PC-9 (cell line): ENCODE results near the gene TMEM52. TPM values are rescaled to one million over a fixed set of nuclear protein-coding genes. Genes with fewer than 3 reads are reported as not detected.

Source experiments
- BruUV-seq: library from RNA; stranded (reverse); fragments of 400-500 nt; replicated peaks from 2 replicates; lab custom pipeline; 2021; lab: Mats Ljungman, UMichigan
- CTCF ChIA-PET: fragments of 300-600 bp; sonication (Branson Sonifier 250); formaldehyde crosslinking; loops from one replicate; lab custom pipeline; 2022; ENCODE audit warnings: antibody characterized with exemption; lab: Charles Lee
- POLR2A ChIA-PET: fragments of 300-600 bp; sonication (Branson Sonifier 250); formaldehyde crosslinking; loops from one replicate; lab custom pipeline; 2022; ENCODE audit warnings: antibody characterized with exemption; ENCODE audit not compliant: unreplicated experiment; lab: Charles Lee
- DNase-seq, 2 experiments: peaks; one replicate each; pipeline versions ENCODE4 v3.0.0 to v3.0.0-alpha.2; 2015 to 2022; ENCODE audit warnings: mixed read lengths in 1 of 2
- H2AFZ ChIP-seq: fragments of 200-600 bp; sonication (generic); 2 replicates; pipeline ENCODE4 v1.8.1; 2017; ENCODE audit warnings: antibody characterized with exemption
- H3F3A ChIP-seq: fragments of 200-600 bp; sonication (generic); 2 replicates; pipeline ENCODE4 v1.8.1; 2017; ENCODE audit warnings: antibody characterized with exemption, mild to moderate bottlenecking, low read depth; ENCODE audit not compliant: insufficient read depth
- H3K27ac ChIP-seq: fragments of 200-600 bp; sonication (generic); 2 replicates; pipeline ENCODE4 v1.6.1; 2016; ENCODE audit warnings: mixed run types
- H3K27me3 ChIP-seq: fragments of 200-600 bp; sonication (generic); 2 replicates; pipeline ENCODE4 v1.6.1; 2016; ENCODE audit warnings: low read depth, mixed run types; ENCODE audit not compliant: insufficient read depth
- H3K36me3 ChIP-seq: fragments of 200-600 bp; sonication (generic); 2 replicates; pipeline ENCODE4 v1.6.1; 2016; ENCODE audit warnings: low read depth, mixed run types
- H3K4me1 ChIP-seq: fragments of 200-600 bp; sonication (generic); replicated peaks from 2 replicates; pipeline ENCODE4 v1.6.1; 2016; ENCODE audit warnings: mixed run types; ENCODE audit not compliant: insufficient read depth
- H3K4me2 ChIP-seq: fragments of 200-600 bp; sonication (generic); 2 replicates; pipeline ENCODE4 v1.6.1; 2017; ENCODE audit warnings: mixed run types
- H3K4me3 ChIP-seq: fragments of 200-600 bp; sonication (generic); 2 replicates; pipeline ENCODE4 v1.6.1; 2016; ENCODE audit warnings: mixed run types
- H3K79me2 ChIP-seq: fragments of 200-600 bp; sonication (generic); 2 replicates; pipeline ENCODE4 v1.6.1; 2017; ENCODE audit warnings: low read depth, mixed run types
- H3K9me2 ChIP-seq: fragments of 200-600 bp; sonication (generic); 2 replicates; pipeline ENCODE4 v1.8.1; 2017; ENCODE audit warnings: mild to moderate bottlenecking; ENCODE audit not compliant: insufficient read depth
- H3K9me3 ChIP-seq: fragments of 200-600 bp; sonication (generic); 2 replicates; pipeline ENCODE4 v1.8.1; 2016; ENCODE audit warnings: low read depth; ENCODE audit not compliant: insufficient read depth
- H4K20me1 ChIP-seq: fragments of 200-600 bp; sonication (generic); 2 replicates; pipeline ENCODE4 v1.8.1; 2017; ENCODE audit not compliant: insufficient read depth
- EZH2 ChIP-seq: fragments of 200-600 bp; sonication (generic); IDR thresholded peaks from 2 replicates; pipeline ENCODE4 v1.8.0; 2017; ENCODE audit warnings: antibody characterized with exemption, low read depth
- intact Hi-C: fragments of 100-400 bp; cut with micrococcal nuclease; formaldehyde crosslinking; loops from one replicate; pipeline ENCODE4 v1.10.0; 2022; ENCODE audit not compliant: unreplicated experiment
- total RNA-seq: library from RNA; stranded (reverse); gene quantifications from 2 replicates; pipeline ENCODE4 v1.2.3, GENCODE V29; 2021
- TF ChIP-seq, protein P1 (sequence below): fragments of 200-600 bp; sonication (generic); conservative IDR thresholded peaks from 2 replicates; pipeline ENCODE4 v1.6.1; 2017; ENCODE audit warnings: mixed run types, antibody characterized with exemption, mild to moderate bottlenecking, moderate library complexity

The TMEM52 gene
- total RNA-seq, 1 experiment from 2014 or later, result 7.4 TPM

DNA sequence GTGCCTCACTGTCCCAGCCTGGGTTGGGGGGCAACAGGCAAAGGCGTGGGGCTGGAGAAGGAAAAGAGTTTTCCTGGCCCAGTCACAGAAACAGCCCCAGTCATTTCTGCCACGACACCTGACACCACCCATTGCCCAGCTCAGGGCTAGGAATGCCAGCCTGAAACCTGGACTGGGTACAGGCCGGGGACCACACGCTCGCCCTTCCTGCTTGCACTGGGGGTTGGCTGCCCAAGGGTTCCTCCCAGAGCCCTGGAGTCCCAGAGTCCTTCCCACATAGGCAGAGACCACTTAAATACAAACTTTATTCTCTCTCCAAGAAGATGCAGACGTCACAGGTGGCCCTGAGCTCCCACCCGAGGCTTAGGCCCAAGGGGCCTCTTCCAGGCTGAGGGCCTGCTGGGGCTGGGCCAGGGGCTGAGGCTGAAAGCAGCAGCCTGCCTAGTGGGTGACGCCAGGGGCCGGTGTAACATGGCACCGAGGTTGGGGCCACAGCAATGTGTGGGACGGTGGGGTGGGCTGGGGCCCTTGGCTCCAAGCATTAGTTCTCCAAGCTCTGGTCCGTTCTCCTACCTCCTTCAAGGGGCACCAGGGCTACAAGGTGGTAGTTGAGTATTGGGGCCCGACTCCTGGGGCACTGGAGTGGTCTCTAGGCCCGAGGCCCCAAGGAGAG, 1.6 kb downstream of the TMEM52 start:
- H3F3A ChIP-seq, result peaks cover 6% of the 10 kb centered on the region; the same call in 1 of the 2 replicates
- no peak overlapping the region for H3K4me2 ChIP-seq
- no peaks in the 10 kb centered on the region for H3K79me2 ChIP-seq
- H3K4me1 ChIP-seq, result peaks cover 9% of the 10 kb centered on the region; the same call in 1 of the 2 replicates
- BruUV-seq, result no TSS peak
- H3K27ac ChIP-seq, result no peak overlapping the region
- no peaks in the 10 kb centered on the region for H3K36me3 ChIP-seq
- intact Hi-C loops, result no loop called here
- no peaks in the 10 kb centered on the region for H3K9me2 ChIP-seq
- H4K20me1 ChIP-seq, result no peaks in the 10 kb centered on the region
- H3K27me3 ChIP-seq, result no peaks in the 10 kb centered on the region
- no peak overlapping the region for H2AFZ ChIP-seq
- TF ChIP-seq, protein P1, sequence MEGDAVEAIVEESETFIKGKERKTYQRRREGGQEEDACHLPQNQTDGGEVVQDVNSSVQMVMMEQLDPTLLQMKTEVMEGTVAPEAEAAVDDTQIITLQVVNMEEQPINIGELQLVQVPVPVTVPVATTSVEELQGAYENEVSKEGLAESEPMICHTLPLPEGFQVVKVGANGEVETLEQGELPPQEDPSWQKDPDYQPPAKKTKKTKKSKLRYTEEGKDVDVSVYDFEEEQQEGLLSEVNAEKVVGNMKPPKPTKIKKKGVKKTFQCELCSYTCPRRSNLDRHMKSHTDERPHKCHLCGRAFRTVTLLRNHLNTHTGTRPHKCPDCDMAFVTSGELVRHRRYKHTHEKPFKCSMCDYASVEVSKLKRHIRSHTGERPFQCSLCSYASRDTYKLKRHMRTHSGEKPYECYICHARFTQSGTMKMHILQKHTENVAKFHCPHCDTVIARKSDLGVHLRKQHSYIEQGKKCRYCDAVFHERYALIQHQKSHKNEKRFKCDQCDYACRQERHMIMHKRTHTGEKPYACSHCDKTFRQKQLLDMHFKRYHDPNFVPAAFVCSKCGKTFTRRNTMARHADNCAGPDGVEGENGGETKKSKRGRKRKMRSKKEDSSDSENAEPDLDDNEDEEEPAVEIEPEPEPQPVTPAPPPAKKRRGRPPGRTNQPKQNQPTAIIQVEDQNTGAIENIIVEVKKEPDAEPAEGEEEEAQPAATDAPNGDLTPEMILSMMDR, result no peak
- TF ChIP-seq EZH2, result no peak
- H3K9me3 ChIP-seq, result no peaks in the 10 kb centered on the region
- no peak overlapping the region for H3K4me3 ChIP-seq
- DNase-seq, result no peak
- CTCF ChIA-PET, result no interaction called here
- POLR2A ChIA-PET, result no interaction called here

DNA sequence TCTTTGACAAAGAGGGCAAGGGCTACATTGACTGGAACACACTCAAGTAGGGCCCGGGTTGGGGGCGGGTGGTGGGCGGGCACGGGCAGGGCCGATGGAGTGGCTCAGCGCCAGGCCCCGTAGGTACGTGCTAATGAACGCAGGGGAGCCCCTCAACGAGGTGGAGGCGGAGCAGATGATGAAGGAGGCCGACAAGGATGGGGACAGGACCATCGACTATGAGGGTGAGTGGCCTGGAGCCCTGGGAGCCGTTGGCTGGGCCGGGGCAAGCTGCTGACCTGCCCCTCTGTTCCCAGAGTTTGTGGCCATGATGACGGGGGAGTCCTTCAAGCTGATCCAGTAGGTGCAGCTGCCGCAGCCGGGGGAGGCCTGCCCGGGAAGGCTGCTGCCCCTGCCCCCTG, 2.2 kb downstream of the TMEM52 start:
- no peak overlapping the region for H2AFZ ChIP-seq
- no peaks in the 10 kb centered on the region for H3K79me2 ChIP-seq
- intact Hi-C loops, result no loop called here
- H3K4me3 ChIP-seq, result no peak overlapping the region
- BruUV-seq, result no TSS peak
- DNase-seq, result no peak
- no peaks in the 10 kb centered on the region for H3K9me2 ChIP-seq
- CTCF ChIA-PET, result no interaction called here
- TF ChIP-seq, protein P1, result no peak
- no peak for TF ChIP-seq EZH2
- POLR2A ChIA-PET, result no interaction called here
- H3K4me2 ChIP-seq, result no peak overlapping the region
- peaks cover 6% of the 10 kb centered on the region; the same call in 1 of the 2 replicates for H3F3A ChIP-seq
- no peaks in the 10 kb centered on the region for H3K36me3 ChIP-seq
- peaks cover 9% of the 10 kb centered on the region; the same call in 1 of the 2 replicates for H3K4me1 ChIP-seq
- H3K9me3 ChIP-seq, result no peaks in the 10 kb centered on the region
- H3K27me3 ChIP-seq, result no peaks in the 10 kb centered on the region
- H3K27ac ChIP-seq, result no peak overlapping the region
- no peaks in the 10 kb centered on the region for H4K20me1 ChIP-seq

DNA sequence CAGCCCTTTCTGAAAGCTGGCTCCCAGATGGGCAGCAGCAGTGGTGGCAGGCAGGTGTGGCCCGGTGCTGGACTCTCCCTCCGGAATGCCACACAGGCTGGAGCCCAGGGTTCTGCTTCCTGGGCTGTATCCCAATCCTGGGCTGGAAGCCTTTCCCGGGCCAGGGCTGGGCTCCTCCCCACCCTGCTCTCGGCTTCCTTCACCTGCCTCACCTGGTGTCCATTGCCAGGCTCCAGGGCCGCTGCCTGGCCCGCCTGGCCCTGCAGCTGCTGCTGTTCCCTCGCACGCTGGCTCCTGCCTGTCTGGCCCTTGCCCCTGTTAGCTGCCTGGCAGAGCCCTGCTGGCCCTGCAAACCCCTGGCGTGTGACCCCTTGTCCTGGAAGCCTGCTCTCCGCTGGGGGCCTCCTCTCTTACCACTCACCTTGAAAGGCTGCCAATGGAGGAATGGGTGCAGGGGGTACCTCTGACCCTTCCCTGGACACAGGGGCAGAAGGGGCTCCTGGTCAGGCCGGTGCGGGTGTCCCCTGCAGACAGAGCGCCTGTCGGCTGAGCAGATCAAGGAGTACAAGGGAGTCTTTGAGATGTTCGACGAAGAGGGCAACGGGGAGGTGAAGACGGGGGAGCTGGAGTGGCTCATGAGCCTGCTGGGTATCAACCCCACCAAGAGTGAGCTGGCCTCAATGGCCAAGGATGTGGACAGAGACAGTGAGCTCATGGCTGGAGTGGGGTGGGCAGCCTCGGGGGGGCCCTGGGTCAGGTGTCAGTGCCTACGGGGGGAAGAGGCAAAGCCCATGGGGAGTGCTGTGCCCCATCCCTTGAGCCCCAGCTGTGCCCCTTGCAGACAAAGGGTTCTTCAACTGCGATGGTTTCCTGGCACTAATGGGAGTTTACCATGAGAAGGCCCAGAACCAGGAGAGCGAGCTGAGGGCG, 2.9 kb downstream of the TMEM52 start:
- POLR2A ChIA-PET, result no interaction called here
- no peaks in the 10 kb centered on the region for H3K36me3 ChIP-seq

More for the DNA sequence above, 2.9 kb downstream of the TMEM52 start:
- Histone ChIP-seq H3K4me3 (no peak overlapping the region), H3K4me1 (peaks cover 9% of the 10 kb centered on the region; the same call in 1 of the 2 replicates), H3K9me3 (no peaks in the 10 kb centered on the region), H2AFZ (no peak overlapping the region), H3F3A (peaks cover 6% of the 10 kb centered on the region; the same call in 1 of the 2 replicates), H4K20me1 (no peaks in the 10 kb centered on the region), H3K9me2 (no peaks in the 10 kb centered on the region), H3K27ac (no peak overlapping the region), H3K79me2 (no peaks in the 10 kb centered on the region), H3K4me2 (no peak overlapping the region), H3K27me3 (no peaks in the 10 kb centered on the region)
- CTCF ChIA-PET, result no interaction called here
- TF ChIP-seq, protein P1, result no peak
- no peak for TF ChIP-seq EZH2
- DNase-seq, result no peak
- intact Hi-C loops, result no loop called here
- BruUV-seq, result no TSS peak
